Mesothelial cell of epicardium (in vitro differentiated cells): ENCODE data around the gene SELENOP. TPM values are rescaled to one million over a fixed set of nuclear protein-coding genes. Genes with fewer than 3 reads are reported as not detected.
A peak's percentile ranks its signal among the peaks of the same experiment; 100 is the strongest.

Source experiments
- DNase-seq, 2 experiments: peaks; one replicate each; pipeline ENCODE4 v3.0.0; 2021; ENCODE audit warnings: low spot score in 2 of 2; ENCODE audit not compliant: unreplicated experiment in 2 of 2
- H3K27ac Mint-ChIP-seq: 2 replicates; pipeline ENCODE4 v1.8.0; 2021; ENCODE audit warnings: mixed read lengths
- H3K27me3 Mint-ChIP-seq: 2 replicates; pipeline ENCODE4 v1.8.0; 2021; ENCODE audit warnings: low read depth, mixed read lengths
- H3K36me3 Mint-ChIP-seq: 2 replicates; pipeline ENCODE4 v1.8.0; 2021; ENCODE audit warnings: mixed read lengths
- H3K4me1 Mint-ChIP-seq: 2 replicates; pipeline ENCODE4 v1.8.0; 2021; ENCODE audit warnings: mixed read lengths
- H3K4me3 Mint-ChIP-seq: 2 replicates; pipeline ENCODE4 v1.8.0; 2021; ENCODE audit warnings: mild to moderate bottlenecking, moderate library complexity, mixed read lengths
- H3K9me3 Mint-ChIP-seq: 2 replicates; pipeline ENCODE4 v1.8.0; 2021; ENCODE audit warnings: mixed read lengths
- total RNA-seq: library from RNA; stranded (reverse); gene quantifications from 3 replicates; pipeline ENCODE4 v1.2.1, GENCODE V29; 2021
- TF ChIP-seq, protein P1 (sequence below): fragments of 200-600 bp; sonication (generic); IDR thresholded peaks from one replicate; pipeline ENCODE4 v1.5.0; 2021; ENCODE audit warnings: antibody characterized with exemption; ENCODE audit not compliant: unreplicated experiment

The SELENOP gene
- total RNA-seq, 1 donor from 2014 or later: 86.9 TPM

DNA sequence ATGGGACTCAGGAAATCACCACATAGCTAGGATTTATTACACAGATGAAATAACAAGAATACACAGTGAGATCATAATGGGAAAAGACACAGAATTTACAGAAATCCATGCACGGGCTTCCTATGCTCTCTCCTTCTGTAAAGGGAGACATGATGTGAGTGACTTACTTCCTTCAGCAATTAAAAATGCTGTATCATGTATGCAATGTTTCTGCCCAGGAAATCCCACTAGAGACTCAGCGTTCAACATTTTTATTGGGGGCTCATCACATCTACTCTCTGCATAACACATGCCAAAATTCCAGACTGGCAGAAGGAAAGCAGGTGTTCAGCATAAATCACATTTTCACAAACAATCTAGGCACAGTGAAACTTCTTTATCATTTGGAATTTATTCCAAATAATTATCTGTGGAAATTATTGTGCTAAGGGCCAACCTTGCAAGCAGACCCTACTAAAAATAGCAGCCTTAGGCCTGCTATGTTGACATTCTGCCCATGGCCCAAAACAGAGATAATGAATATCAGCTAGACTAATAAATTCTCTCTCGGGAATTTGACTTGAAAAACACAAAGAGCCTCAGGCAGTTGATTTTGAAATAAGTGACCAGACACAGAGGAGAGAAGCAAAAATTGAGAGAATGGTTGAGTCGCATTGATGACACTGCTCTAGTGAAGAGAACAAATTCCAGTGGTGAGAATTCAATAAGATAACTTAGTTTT, 31.4 kb upstream of the SELENOP start:
- TF ChIP-seq, protein P1, sequence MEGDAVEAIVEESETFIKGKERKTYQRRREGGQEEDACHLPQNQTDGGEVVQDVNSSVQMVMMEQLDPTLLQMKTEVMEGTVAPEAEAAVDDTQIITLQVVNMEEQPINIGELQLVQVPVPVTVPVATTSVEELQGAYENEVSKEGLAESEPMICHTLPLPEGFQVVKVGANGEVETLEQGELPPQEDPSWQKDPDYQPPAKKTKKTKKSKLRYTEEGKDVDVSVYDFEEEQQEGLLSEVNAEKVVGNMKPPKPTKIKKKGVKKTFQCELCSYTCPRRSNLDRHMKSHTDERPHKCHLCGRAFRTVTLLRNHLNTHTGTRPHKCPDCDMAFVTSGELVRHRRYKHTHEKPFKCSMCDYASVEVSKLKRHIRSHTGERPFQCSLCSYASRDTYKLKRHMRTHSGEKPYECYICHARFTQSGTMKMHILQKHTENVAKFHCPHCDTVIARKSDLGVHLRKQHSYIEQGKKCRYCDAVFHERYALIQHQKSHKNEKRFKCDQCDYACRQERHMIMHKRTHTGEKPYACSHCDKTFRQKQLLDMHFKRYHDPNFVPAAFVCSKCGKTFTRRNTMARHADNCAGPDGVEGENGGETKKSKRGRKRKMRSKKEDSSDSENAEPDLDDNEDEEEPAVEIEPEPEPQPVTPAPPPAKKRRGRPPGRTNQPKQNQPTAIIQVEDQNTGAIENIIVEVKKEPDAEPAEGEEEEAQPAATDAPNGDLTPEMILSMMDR: no peak
- H3K36me3 Mint-ChIP-seq: no peaks in the 10 kb centered on the region
- no peak overlapping the region for H3K27ac Mint-ChIP-seq
- no peak overlapping the region for H3K4me3 Mint-ChIP-seq
- DNase-seq: no peak
- peaks cover 13% of the 10 kb centered on the region for H3K4me1 Mint-ChIP-seq
- no peaks in the 10 kb centered on the region for H3K27me3 Mint-ChIP-seq
- peaks cover 14% of the 10 kb centered on the region for H3K9me3 Mint-ChIP-seq

DNA sequence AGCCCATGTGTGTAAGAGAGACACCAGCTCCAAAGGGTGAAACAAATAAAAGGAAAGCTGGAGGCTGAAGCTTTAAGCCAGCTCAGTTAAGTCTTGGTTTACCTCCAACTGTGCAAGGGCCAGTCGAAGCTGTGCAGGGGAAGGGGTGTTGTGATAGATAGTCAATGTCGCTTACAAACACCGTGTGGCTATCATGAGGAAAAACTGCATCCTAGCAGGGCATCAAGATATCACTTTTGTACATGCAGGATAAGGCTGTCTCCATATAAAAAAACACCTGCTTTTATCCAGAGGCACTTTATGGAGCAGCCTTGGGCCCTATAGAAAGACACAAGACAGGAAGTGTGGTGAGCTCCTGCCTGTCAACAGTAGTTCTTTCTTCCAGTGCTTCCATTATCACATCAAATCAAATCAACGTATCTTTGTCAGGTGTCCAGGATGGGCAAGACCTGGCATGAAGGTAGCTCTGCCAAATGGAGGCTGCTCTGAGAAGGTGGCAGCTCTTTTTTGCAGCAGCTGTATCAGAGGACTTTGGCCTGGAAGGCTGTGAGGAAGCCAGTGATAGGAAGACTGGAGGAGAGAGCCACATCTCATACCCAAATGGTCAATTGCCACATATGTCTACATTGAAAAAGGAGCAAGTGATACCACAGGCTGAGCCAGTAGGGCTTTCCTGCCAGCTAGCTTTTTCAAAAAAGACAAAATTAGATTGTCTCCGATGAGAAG, 29.3 kb upstream of the SELENOP start:
- TF ChIP-seq, protein P1: no peak
- H3K9me3 Mint-ChIP-seq: peaks cover 14% of the 10 kb centered on the region
- DNase-seq: no peak
- H3K4me1 Mint-ChIP-seq: peaks cover 13% of the 10 kb centered on the region
- no peak overlapping the region for H3K4me3 Mint-ChIP-seq
- H3K27ac Mint-ChIP-seq: no peak overlapping the region
- no peaks in the 10 kb centered on the region for H3K27me3 Mint-ChIP-seq
- no peaks in the 10 kb centered on the region for H3K36me3 Mint-ChIP-seq

DNA sequence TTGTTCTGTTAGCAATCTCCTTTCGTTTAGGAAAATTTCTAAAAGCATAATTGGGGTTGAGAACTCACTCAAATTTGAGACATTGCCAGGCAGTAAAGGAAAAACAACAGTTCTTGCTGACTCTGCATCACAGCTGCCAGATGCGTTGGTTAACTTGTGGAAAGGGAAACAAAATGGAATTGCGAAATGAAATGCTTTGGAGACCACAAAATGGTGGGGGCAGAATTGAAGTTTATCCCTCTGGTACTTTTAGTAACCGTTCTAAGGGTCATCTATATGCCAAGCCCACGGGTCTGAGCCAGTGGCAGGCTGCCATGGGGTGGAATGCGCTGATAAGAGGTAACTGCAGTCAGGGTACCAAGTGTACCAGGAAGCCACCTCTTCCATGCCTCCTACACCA, 28.6 kb upstream of the SELENOP start:
- Mint-ChIP-seq H3K4me3 (no peak overlapping the region), H3K27me3 (no peaks in the 10 kb centered on the region), H3K27ac (no peak overlapping the region), H3K36me3 (no peaks in the 10 kb centered on the region), H3K4me1 (peaks cover 13% of the 10 kb centered on the region), H3K9me3 (peaks cover 16% of the 10 kb centered on the region)
- TF ChIP-seq, protein P1: no peak
- DNase-seq: no peak

DNA sequence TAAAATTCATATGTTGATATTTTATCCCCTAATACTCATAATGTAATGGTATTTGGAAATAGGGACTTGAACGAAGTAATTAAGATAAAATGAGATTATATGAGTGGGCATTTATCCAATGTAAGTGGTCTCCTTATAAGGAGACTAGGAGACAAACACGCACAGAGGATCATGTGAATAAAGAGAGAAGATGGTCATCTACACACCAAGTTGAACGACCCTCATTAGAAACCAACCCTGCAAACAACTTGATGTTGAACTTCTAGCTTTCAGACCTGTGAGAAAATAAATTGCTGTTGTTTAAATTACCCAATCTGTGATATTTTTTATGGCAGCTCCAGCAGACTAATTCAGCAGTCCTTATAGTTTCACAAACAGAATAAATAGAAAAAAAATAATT, 27.5 kb upstream of the SELENOP start:
- H3K9me3 Mint-ChIP-seq: peaks cover 25% of the 10 kb centered on the region
- peak overlapping the region; percentile 11 for H3K27ac Mint-ChIP-seq
- H3K4me1 Mint-ChIP-seq: peaks cover 13% of the 10 kb centered on the region
- DNase-seq: no peak
- TF ChIP-seq, protein P1: no peak
- no peak overlapping the region for H3K4me3 Mint-ChIP-seq
- H3K27me3 Mint-ChIP-seq: no peaks in the 10 kb centered on the region
- no peaks in the 10 kb centered on the region for H3K36me3 Mint-ChIP-seq

DNA sequence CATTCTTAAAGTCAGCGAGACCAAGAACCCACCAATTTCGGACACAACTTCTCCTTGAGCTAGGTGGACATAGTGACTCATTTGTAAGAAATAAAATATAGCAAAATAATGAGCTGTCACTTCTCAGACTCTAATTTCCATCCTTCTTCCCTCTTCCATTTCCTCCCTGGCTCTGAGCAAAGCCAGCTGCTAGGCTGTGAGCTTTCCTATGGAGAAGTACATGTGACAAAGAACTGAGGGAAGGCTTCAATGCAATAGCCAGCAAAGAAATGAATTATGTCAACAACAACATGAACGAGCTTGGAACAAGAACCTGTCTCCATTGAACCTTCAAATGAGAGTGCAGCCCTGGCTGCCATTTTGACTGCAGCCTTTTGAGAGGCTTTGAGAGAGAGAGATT, 25.9 kb upstream of the SELENOP start:
- peaks cover 6% of the 10 kb centered on the region for H3K4me1 Mint-ChIP-seq
- no peak overlapping the region for H3K27ac Mint-ChIP-seq
- no peaks in the 10 kb centered on the region for H3K27me3 Mint-ChIP-seq
- TF ChIP-seq, protein P1: no peak
- no peaks in the 10 kb centered on the region for H3K36me3 Mint-ChIP-seq
- H3K4me3 Mint-ChIP-seq: no peak overlapping the region
- H3K9me3 Mint-ChIP-seq: peaks cover 21% of the 10 kb centered on the region
- no peak for DNase-seq
